PC-9 (cell line): ENCODE results near the gene FNIP2. TPM values are rescaled to one million over a fixed set of nuclear protein-coding genes. Genes with fewer than 3 reads are reported as not detected.
A peak's percentile ranks its signal among the peaks of the same experiment; 100 is the strongest.

ENCODE experiments used
- BruUV-seq: library from RNA; stranded (reverse); fragments of 400-500 nt; replicated peaks from 2 replicates; lab custom pipeline; 2021; lab: Mats Ljungman, UMichigan
- CTCF ChIA-PET: fragments of 300-600 bp; sonication (Branson Sonifier 250); formaldehyde crosslinking; loops from one replicate; lab custom pipeline; 2022; ENCODE audit warnings: antibody characterized with exemption; lab: Charles Lee
- POLR2A ChIA-PET: fragments of 300-600 bp; sonication (Branson Sonifier 250); formaldehyde crosslinking; loops from one replicate; lab custom pipeline; 2022; ENCODE audit warnings: antibody characterized with exemption; ENCODE audit not compliant: unreplicated experiment; lab: Charles Lee
- DNase-seq, 2 experiments: peaks; one replicate each; pipeline versions ENCODE4 v3.0.0 to v3.0.0-alpha.2; 2015 to 2022; ENCODE audit warnings: mixed read lengths in 1 of 2
- H2AFZ ChIP-seq: fragments of 200-600 bp; sonication (generic); 2 replicates; pipeline ENCODE4 v1.8.1; 2017; ENCODE audit warnings: antibody characterized with exemption
- H3F3A ChIP-seq: fragments of 200-600 bp; sonication (generic); 2 replicates; pipeline ENCODE4 v1.8.1; 2017; ENCODE audit warnings: antibody characterized with exemption, mild to moderate bottlenecking, low read depth; ENCODE audit not compliant: insufficient read depth
- H3K27ac ChIP-seq: fragments of 200-600 bp; sonication (generic); 2 replicates; pipeline ENCODE4 v1.6.1; 2016; ENCODE audit warnings: mixed run types
- H3K27me3 ChIP-seq: fragments of 200-600 bp; sonication (generic); 2 replicates; pipeline ENCODE4 v1.6.1; 2016; ENCODE audit warnings: low read depth, mixed run types; ENCODE audit not compliant: insufficient read depth
- H3K36me3 ChIP-seq: fragments of 200-600 bp; sonication (generic); 2 replicates; pipeline ENCODE4 v1.6.1; 2016; ENCODE audit warnings: low read depth, mixed run types
- H3K4me1 ChIP-seq: fragments of 200-600 bp; sonication (generic); replicated peaks from 2 replicates; pipeline ENCODE4 v1.6.1; 2016; ENCODE audit warnings: mixed run types; ENCODE audit not compliant: insufficient read depth
- H3K4me2 ChIP-seq: fragments of 200-600 bp; sonication (generic); 2 replicates; pipeline ENCODE4 v1.6.1; 2017; ENCODE audit warnings: mixed run types
- H3K4me3 ChIP-seq: fragments of 200-600 bp; sonication (generic); 2 replicates; pipeline ENCODE4 v1.6.1; 2016; ENCODE audit warnings: mixed run types
- H3K79me2 ChIP-seq: fragments of 200-600 bp; sonication (generic); 2 replicates; pipeline ENCODE4 v1.6.1; 2017; ENCODE audit warnings: low read depth, mixed run types
- H3K9me2 ChIP-seq: fragments of 200-600 bp; sonication (generic); 2 replicates; pipeline ENCODE4 v1.8.1; 2017; ENCODE audit warnings: mild to moderate bottlenecking; ENCODE audit not compliant: insufficient read depth
- H3K9me3 ChIP-seq: fragments of 200-600 bp; sonication (generic); 2 replicates; pipeline ENCODE4 v1.8.1; 2016; ENCODE audit warnings: low read depth; ENCODE audit not compliant: insufficient read depth
- H4K20me1 ChIP-seq: fragments of 200-600 bp; sonication (generic); 2 replicates; pipeline ENCODE4 v1.8.1; 2017; ENCODE audit not compliant: insufficient read depth
- CTCF ChIP-seq: fragments of 200-600 bp; sonication (generic); conservative IDR thresholded peaks from 2 replicates; pipeline ENCODE4 v1.6.1; 2017; ENCODE audit warnings: mixed run types, antibody characterized with exemption, mild to moderate bottlenecking, moderate library complexity
- EZH2 ChIP-seq: fragments of 200-600 bp; sonication (generic); IDR thresholded peaks from 2 replicates; pipeline ENCODE4 v1.8.0; 2017; ENCODE audit warnings: antibody characterized with exemption, low read depth
- intact Hi-C: fragments of 100-400 bp; cut with micrococcal nuclease; formaldehyde crosslinking; loops from one replicate; pipeline ENCODE4 v1.10.0; 2022; ENCODE audit not compliant: unreplicated experiment
- total RNA-seq: library from RNA; stranded (reverse); gene quantifications from 2 replicates; pipeline ENCODE4 v1.2.3, GENCODE V29; 2021

The FNIP2 gene
- total RNA-seq, 1 experiment from 2014 or later = 2.5 TPM

GRCh38 chr4:158778156-158778711, 9.4 kb downstream of the FNIP2 start:
- POLR2A ChIA-PET = interaction anchor here (0.7 kb wide), 1 partner anchor 108 kb away, joined by 3 read pairs; no protein-coding TSS in a partner anchor
- DNase-seq = no peak
- Histone ChIP-seq H3K9me2 (no peaks in the 10 kb centered on the region), H3K36me3 (no peaks in the 10 kb centered on the region), H3K4me2 (no peak overlapping the region), H4K20me1 (no peaks in the 10 kb centered on the region), H2AFZ (no peak overlapping the region), H3K27ac (no peak overlapping the region), H3K27me3 (no peaks in the 10 kb centered on the region), H3K4me3 (no peak overlapping the region), H3F3A (no peaks in the 10 kb centered on the region), H3K79me2 (no peaks in the 10 kb centered on the region), H3K9me3 (no peaks in the 10 kb centered on the region), H3K4me1 (no peaks in the 10 kb centered on the region)
- no TSS peak for BruUV-seq
- TF ChIP-seq EZH2 = no peak
- no peak for TF ChIP-seq CTCF
- intact Hi-C loops = no loop called here
- CTCF ChIA-PET = no interaction called here

- DNase-seq = peak in 1 of 2 experiments; percentile 49
- intact Hi-C loops = no loop called here
- POLR2A ChIA-PET = interaction anchor here (0.7 kb wide), 1 partner anchor 107 kb away, joined by 3 read pairs; no protein-coding TSS in a partner anchor
- Histone ChIP-seq H3K27ac (no peak overlapping the region), H3K9me3 (no peaks in the 10 kb centered on the region), H3K9me2 (no peaks in the 10 kb centered on the region), H3K79me2 (no peaks in the 10 kb centered on the region), H3K4me1 (no peaks in the 10 kb centered on the region), H3K27me3 (no peaks in the 10 kb centered on the region), H3K36me3 (no peaks in the 10 kb centered on the region), H3K4me2 (no peak overlapping the region), H4K20me1 (no peaks in the 10 kb centered on the region), H3F3A (no peaks in the 10 kb centered on the region), H2AFZ (no peak overlapping the region), H3K4me3 (no peak overlapping the region)
- CTCF ChIA-PET = no interaction called here
- no peak for TF ChIP-seq EZH2
- no peak for TF ChIP-seq CTCF
- no TSS peak for BruUV-seq
These were observed 9.9 kb downstream of the FNIP2 start for GRCh38 chr4:158778712-158779111.

GRCh38 chr4:158781963-158782362, 13.1 kb downstream of the FNIP2 start:
- H3K79me2 ChIP-seq = no peaks in the 10 kb centered on the region
- DNase-seq = no peak
- H3K9me2 ChIP-seq = no peaks in the 10 kb centered on the region
- ChIA-PET POLR2A (no interaction called here), CTCF (interaction anchor here (0.6 kb wide), 1 partner anchor 196 kb away, joined by 3 read pairs; no protein-coding TSS in a partner anchor)
- no peak overlapping the region for H3K27ac ChIP-seq
- no peaks in the 10 kb centered on the region for H4K20me1 ChIP-seq
- no peaks in the 10 kb centered on the region for H3K36me3 ChIP-seq
- H3F3A ChIP-seq = no peaks in the 10 kb centered on the region
- intact Hi-C loops = no loop called here
- no peaks in the 10 kb centered on the region for H3K27me3 ChIP-seq
- no peak overlapping the region for H3K4me3 ChIP-seq
- no peaks in the 10 kb centered on the region for H3K4me1 ChIP-seq
- TF ChIP-seq CTCF (no peak), EZH2 (no peak)
- BruUV-seq = no TSS peak
- H3K4me2 ChIP-seq = no peak overlapping the region
- no peak overlapping the region for H2AFZ ChIP-seq
- H3K9me3 ChIP-seq = no peaks in the 10 kb centered on the region
